GM19193 (cell line): Measurements from ENCODE around the gene NTM.

ENCODE experiments used
- POLR2A ChIP-seq: IDR thresholded peaks from 4 replicates; pipeline ENCODE4 v1.6.1; 2011; ENCODE audit not compliant: insufficient read depth, insufficient read length; ENCODE audit errors: extremely low read depth

Gene NTM

GRCh38 chr11:132137289-132137980 is 767.0 kb downstream of the NTM start:
- TF ChIP-seq POLR2A = no peak

DNA sequence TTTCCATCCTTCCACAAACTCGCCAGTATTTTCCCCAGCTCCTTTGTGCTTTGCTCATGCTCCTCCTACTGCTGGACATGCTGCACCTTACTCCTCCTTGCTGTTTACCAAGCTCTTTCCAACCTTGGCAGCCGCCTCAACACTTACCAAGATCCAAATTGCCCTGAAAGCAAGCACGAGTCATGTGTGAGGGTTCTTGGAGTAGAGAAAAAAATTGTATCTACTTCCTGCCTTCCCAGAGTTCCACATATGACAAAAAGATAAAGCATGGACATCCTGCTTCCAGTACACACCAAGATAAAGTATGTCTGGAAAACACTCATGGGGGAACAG is 767.5 kb downstream of the NTM start:
- no peak for TF ChIP-seq POLR2A

- TF ChIP-seq POLR2A = no peak
These were observed 768.8 kb downstream of the NTM start for GRCh38 chr11:132139181-132139580.

DNA sequence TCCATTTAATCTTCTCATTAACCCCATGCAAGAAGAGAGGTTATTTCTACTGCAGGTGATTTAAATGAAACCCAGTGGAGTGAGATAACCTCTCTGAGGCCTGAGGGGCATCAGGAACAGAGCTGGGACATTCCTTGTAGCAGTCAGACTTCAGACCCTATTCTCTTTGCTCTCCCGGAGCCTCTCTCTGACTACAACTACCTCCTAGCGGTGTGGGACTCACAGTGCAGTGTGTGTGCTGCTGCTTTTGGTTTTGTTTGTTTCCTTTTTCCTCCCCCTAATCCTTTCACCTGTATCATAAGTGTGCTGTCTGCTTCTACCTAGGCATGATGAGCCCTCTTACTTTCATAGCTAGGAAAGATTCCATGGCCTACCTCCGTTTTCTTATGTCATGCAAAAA is 769.6 kb downstream of the NTM start:
- TF ChIP-seq POLR2A = no peak

- TF ChIP-seq POLR2A = no peak
These were observed 771.7 kb downstream of the NTM start for GRCh38 chr11:132142121-132142520.

- TF ChIP-seq POLR2A = no peak
These were observed 772.1 kb downstream of the NTM start for GRCh38 chr11:132142554-132142953.

GRCh38 chr11:132147464-132147863 is 777.0 kb downstream of the NTM start:
- TF ChIP-seq POLR2A = no peak

DNA sequence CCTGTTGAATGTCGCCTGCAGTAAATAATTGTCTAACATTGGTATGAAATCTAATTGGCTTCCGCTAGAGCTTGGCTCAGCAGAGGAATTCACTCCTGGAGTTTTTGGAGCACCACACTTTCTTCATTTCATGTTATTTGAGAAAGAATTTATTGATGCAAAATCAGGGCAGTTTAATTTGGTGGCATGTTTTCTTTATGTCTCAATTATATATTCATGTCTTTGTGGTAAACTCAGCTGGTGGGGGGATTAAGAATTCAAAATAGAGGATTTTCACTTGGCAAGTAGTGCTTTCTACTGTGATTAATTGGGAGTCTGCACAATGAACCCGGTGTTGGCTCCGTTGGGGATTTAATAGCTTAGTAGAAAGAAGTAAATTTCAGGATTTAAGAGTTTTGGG is 784.4 kb downstream of the NTM start:
- TF ChIP-seq POLR2A = no peak

GRCh38 chr11:132158091-132158490 is 787.7 kb downstream of the NTM start:
- TF ChIP-seq POLR2A = no peak

GRCh38 chr11:132158696-132159095 is 788.3 kb downstream of the NTM start:
- no peak for TF ChIP-seq POLR2A

DNA sequence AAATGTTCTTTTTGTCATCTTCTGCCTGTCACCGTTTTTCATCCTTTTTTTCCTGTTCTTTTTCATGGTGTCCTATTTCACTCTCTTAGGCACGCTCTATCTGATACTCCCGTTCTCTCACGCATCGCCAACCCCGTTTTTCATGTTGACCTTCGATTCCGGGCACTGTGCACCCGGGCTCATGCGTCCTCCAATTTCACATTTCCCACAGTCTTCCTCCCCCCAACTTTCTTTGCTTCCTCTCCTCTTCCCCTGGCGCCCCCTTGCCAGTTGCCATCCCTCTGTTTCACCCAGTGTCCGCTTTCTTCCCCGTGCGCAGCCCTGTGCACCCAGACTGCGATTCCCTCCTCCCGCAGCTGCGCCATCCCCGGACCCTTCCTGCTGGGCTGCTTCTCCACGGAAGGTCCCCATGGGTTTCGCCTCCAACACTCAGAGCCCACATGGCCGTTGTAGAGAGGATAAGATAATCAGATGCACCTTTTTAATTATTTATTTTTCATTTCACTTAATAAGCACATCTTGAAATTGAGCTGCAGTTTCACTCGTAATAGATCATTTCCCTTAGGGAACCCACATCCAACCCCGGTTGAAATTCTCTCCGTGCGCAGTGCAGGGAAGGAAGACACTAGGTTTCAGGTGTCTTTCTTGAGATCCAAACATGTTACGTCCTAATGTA is 791.1 kb downstream of the NTM start:
- TF ChIP-seq POLR2A = no peak

GRCh38 chr11:132168344-132168981 is 798.0 kb downstream of the NTM start:
- no peak for TF ChIP-seq POLR2A

DNA sequence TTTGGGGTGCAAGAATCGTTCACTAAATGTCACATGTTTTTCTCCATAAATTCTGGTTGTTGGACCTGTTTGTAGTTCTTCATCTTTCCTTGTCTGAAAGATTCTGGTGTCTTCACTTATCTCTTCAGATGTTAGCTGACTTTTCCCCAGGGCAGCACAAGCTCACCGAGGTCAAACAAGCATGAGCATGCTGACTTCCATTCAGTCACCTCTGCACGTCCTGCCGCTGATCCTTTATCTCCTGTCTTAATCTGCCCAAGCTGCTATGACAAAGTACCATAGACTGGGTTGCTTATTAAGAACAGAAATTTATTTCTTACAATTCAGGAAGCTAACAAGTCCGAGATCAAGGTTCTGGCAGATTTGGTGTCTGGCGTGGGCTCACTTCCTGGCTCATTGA is 800.6 kb downstream of the NTM start:
- TF ChIP-seq POLR2A = no peak

GRCh38 chr11:132174362-132175255 is 804.2 kb downstream of the NTM start:
- no peak for TF ChIP-seq POLR2A

DNA sequence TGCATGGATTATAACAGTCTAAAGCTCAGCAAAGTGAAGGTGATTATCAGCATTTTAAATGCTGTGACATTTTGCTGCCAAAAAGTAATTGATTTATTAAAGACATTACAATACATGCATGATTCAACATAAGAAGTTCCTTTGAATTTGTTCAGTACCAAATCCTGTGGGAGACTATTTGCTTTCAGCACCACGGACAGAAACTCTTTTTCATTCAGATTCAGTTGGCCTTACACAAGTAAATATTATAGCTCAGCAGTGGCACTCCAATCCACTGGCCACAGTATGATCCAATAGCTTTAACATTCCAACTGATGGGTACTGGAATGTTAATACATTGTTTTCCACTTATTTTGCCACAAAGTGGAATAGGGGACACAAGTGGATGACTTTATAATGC is 806.7 kb downstream of the NTM start:
- TF ChIP-seq POLR2A = no peak
